ENCODE data around the gene SLC6A3. TPM values are rescaled to one million over a fixed set of nuclear protein-coding genes. Genes with fewer than 3 reads are reported as not detected.

SLC6A3 gene
- total RNA-seq, 4 donors from 2014 or later: 0.16 TPM; not detected in 3

DNA sequence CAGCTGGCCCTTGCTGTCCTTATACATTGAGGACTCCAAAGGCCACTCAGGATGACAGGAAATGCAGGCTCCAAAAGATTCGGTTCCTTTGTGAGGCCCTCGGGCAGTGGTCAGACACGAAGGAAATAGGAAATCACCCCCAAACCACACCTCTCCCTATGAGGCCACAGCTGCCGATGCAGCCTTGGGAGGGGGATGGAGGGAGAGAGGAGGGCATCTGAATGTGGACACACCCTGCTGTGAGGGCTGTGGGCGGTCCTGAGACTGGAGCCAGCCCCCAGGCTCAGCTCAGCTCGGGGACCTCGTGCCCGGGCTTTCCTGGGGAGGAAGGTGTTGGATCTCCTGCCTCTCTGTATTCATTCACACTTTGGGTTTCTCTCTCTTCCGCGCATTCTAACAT, 97.7 kb downstream of the SLC6A3 start:
- Histone ChIP-seq H3K4me3 (no peak overlapping the region), H3K27me3 (no peaks in the 10 kb centered on the region), H3K27ac (no peak overlapping the region), H3K9me3 (no peaks in the 10 kb centered on the region), H3K4me1 (peaks cover 23% of the 10 kb centered on the region), H3K36me3 (peaks cover 4% of the 10 kb centered on the region)
- WGBS: 59% methylated on average over 7 of the region's 10 CpGs
- DNase-seq (ENCODE audit: low spot score in 2 of 2): no peak
- TF ChIP-seq, protein P1, sequence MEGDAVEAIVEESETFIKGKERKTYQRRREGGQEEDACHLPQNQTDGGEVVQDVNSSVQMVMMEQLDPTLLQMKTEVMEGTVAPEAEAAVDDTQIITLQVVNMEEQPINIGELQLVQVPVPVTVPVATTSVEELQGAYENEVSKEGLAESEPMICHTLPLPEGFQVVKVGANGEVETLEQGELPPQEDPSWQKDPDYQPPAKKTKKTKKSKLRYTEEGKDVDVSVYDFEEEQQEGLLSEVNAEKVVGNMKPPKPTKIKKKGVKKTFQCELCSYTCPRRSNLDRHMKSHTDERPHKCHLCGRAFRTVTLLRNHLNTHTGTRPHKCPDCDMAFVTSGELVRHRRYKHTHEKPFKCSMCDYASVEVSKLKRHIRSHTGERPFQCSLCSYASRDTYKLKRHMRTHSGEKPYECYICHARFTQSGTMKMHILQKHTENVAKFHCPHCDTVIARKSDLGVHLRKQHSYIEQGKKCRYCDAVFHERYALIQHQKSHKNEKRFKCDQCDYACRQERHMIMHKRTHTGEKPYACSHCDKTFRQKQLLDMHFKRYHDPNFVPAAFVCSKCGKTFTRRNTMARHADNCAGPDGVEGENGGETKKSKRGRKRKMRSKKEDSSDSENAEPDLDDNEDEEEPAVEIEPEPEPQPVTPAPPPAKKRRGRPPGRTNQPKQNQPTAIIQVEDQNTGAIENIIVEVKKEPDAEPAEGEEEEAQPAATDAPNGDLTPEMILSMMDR (IDR thresholded peaks at IDR 0.05): no peak
- TF ChIP-seq POLR2AphosphoS5 (IDR thresholded peaks at IDR 0.05) (no peak), POLR2A (IDR thresholded peaks at IDR 0.05) (no peak), EP300 (IDR thresholded peaks at IDR 0.05) (no peak)

DNA sequence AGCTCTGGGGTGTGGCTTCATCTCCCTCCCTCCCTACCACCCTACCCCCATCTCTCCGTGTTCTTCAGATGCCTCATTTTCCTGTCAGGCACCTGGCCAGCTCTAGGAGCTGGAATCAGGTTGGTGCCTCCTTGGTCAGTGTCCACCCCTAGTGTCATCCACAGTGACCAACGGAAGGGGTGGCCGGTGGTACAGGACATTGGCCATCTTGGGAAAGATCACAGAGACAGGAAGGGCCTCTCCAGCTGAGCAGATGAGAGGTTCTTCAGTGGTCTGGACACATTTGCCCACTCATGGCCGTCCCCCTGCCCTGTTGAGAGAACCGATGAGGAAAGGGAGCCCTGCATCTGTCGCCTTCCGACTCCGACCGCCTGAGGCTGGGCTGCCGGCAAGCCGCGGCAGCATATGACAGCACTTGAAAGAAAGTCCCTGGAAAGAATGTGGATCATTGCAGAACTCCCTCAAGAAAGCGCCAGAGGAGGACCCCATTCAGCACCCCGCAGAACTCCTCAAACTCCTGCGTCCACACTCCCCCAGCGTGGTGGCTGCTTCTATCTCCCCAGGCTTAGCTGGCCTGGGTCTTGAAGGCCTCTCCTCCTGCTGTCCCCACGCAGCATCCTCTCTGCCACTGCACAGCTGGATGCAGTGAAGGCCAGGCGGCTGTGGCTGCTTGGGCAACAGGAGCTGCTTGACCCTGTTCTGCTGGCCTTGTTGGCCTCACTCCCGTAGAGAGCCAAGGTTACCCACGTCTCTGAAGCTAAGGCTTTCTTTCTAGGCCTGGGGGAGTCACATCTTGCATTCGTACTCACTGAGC, 98.4 kb downstream of the SLC6A3 start:
- no peak for TF ChIP-seq POLR2A (IDR thresholded peaks at IDR 0.05)
- no peak for TF ChIP-seq POLR2AphosphoS5 (IDR thresholded peaks at IDR 0.05)
- TF ChIP-seq EP300 (IDR thresholded peaks at IDR 0.05): no peak
- TF ChIP-seq, protein P1 (IDR thresholded peaks at IDR 0.05): no peak
- peaks cover 23% of the 10 kb centered on the region for H3K4me1 ChIP-seq
- WGBS: 80% methylated on average over 16 of the region's 21 CpGs

DNA sequence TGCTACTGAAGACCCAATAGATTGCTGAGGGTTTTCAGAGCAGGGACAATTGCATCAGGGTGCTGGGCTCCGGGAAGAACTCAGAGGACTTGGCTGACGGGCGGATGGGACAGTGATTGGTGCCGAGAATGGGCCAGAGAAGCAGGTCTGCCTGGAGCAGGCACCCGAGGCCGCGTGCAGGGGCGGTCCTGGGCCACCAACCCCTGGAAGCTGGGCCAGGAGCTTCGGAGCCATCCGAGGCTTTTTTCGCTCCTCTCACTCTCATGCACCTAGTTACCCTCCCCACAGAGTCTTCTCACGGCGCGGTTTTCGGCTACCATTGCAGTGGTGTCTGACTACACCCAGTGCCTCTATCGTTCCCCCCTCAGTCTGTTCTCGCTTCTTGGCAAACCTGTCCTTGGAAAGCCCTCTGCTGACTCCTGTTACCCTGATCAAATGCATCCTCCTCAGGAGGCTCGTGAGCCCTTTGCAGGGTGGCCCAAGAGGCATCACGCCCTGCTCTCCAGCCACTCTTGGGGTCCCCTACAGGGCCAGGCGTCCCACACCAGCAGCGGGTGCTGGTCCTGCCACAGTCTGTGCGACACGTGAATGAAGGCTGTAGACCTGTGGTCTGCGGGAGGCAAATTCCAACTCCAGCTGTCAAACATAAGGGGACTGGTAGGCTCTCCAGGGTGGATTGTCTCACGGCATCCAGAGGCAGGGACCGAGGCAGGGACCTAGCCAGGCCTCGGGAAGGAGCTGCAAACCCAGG, 99.2 kb downstream of the SLC6A3 start:
- H3K4me1 ChIP-seq: peaks cover 23% of the 10 kb centered on the region
- H3K27me3 ChIP-seq: no peaks in the 10 kb centered on the region
- DNase-seq (ENCODE audit: low spot score in 2 of 2): no peak
- WGBS: 77% methylated on average over 21 of the region's 27 CpGs
- no peaks in the 10 kb centered on the region for H3K9me3 ChIP-seq
- no peak for TF ChIP-seq POLR2A (IDR thresholded peaks at IDR 0.05)
- peaks cover 15% of the 10 kb centered on the region for H3K36me3 ChIP-seq
- H3K27ac ChIP-seq: no peak overlapping the region
- peak overlapping the region; percentile 95 for H3K4me3 ChIP-seq

More for the DNA sequence above, 98.4 kb downstream of the SLC6A3 start:
- no peaks in the 10 kb centered on the region for H3K9me3 ChIP-seq
- DNase-seq (ENCODE audit: low spot score in 2 of 2): no peak
- no peak overlapping the region for H3K27ac ChIP-seq
- H3K27me3 ChIP-seq: no peaks in the 10 kb centered on the region
- no peak overlapping the region for H3K4me3 ChIP-seq
- H3K36me3 ChIP-seq: peaks cover 7% of the 10 kb centered on the region

DNA sequence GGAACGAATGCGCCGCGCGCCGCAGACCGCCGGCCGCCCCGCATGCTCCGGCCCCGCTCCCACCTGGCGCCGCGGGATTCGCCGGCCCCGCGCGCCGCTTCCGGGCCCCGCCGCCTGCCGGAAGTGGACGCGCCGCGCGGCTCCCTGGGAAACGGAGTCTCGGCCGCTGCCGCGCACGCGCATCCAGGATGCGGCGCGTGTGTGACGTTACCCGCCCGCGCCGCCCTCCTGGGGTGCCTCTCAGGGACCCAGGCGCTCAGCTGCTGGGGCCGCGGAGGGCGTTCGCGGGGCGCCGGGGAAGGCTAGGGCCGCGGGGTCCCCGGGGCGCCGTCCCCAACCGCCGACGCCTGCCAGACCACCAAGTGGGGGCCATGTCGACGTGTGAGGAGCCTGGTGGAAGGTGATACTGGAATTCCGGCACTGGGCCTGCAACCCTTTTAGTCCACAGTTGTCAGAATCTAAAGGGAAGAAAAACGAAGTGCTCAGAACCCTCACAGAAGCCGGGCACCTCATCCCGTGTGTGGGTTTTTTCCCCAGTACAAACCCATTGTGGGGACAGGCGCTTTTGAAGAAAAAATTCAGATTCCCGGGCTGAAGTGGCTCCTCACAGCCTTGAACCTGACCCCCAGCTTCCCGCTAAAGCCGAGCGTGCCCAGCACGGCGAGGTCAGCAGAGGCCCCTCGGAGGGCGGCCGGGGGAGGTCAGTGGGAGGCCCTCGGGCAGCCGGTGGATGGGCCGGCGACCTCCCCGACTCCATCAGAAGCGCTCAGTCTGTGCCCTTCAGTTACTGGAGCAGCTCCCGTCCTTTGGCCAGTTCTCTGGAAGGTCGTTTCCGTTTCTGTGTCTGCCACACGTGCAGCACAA, 100.0 kb downstream of the SLC6A3 start, which contains the start of gene CLPTM1L:
CLPTM1L (minus strand) TSS at position 125 of the 864 bp plus-strand sequence. CDS start 258 bp downstream, outside the sequence.
- DNase-seq (ENCODE audit: low spot score in 2 of 2): peak; percentile 89

More for the DNA sequence above, 100.0 kb downstream of the SLC6A3 start, which contains the start of gene CLPTM1L:
- Histone ChIP-seq H3K9me3 (no peaks in the 10 kb centered on the region), H3K4me3 (peak within 1 kb of the TSS; percentile 95), H3K27ac (peak within 1 kb of the TSS; percentile 89), H3K36me3 (peaks cover 24% of the 10 kb centered on the region), H3K4me1 (peaks cover 23% of the 10 kb centered on the region), H3K27me3 (no peaks in the 10 kb centered on the region)
- TF ChIP-seq, protein P1 (IDR thresholded peaks at IDR 0.05): peak in 1 of 2 donors; percentile 11
- TF ChIP-seq EP300 (IDR thresholded peaks at IDR 0.05): no peak
- peak; percentile 77 to 80 for TF ChIP-seq POLR2A (IDR thresholded peaks at IDR 0.05)
- TF ChIP-seq POLR2AphosphoS5 (IDR thresholded peaks at IDR 0.05): peak in 1 of 3 donors; percentile 64
- 3% methylated on average over 37 of the region's 87 CpGs for WGBS

Measured in suprapubic skin (tissue), 4 donors.